Fibroblast of peridontal ligament (primary cell): ENCODE measurements around the gene SLC9A8.
A peak's percentile ranks its signal among the peaks of the same experiment; 100 is the strongest.

Experiments used
- DNase-seq: peaks from one replicate; pipeline ENCODE4 v3.0.0-alpha.2; 2010; ENCODE audit errors: extremely low read depth

Gene SLC9A8

GRCh38 chr20:49916146-49917002, 103.7 kb downstream of the SLC9A8 start:
- DNase-seq = no peak

GRCh38 chr20:49918446-49918845, 105.8 kb downstream of the SLC9A8 start:
- DNase-seq = no peak

GRCh38 chr20:49919009-49919408, 106.4 kb downstream of the SLC9A8 start:
- DNase-seq = no peak

- DNase-seq = no peak
Measured at GRCh38 chr20:49919461-49919860, 106.8 kb downstream of the SLC9A8 start.

DNA sequence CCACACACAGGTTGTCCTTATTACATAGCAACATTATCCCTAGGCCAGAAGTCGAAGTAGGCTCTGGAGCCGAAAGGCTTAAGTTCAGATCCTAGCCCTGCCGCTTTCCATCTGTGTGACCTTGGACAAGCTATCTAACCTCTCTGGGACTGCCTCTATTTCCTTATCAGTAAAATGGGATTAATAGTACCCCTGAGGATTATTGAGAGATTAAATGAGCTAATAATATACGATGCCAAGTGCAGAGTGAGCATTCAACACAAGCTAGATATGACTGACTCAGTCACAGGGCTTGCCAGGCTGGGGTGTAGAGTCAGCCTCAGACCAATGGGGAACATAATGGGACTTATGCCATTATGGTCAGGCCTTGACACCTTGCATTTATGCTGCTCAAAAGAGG, 111.6 kb downstream of the SLC9A8 start:
- DNase-seq = no peak

- DNase-seq = peak; percentile 31
Measured at GRCh38 chr20:49925901-49926454, 113.3 kb downstream of the SLC9A8 start.

DNA sequence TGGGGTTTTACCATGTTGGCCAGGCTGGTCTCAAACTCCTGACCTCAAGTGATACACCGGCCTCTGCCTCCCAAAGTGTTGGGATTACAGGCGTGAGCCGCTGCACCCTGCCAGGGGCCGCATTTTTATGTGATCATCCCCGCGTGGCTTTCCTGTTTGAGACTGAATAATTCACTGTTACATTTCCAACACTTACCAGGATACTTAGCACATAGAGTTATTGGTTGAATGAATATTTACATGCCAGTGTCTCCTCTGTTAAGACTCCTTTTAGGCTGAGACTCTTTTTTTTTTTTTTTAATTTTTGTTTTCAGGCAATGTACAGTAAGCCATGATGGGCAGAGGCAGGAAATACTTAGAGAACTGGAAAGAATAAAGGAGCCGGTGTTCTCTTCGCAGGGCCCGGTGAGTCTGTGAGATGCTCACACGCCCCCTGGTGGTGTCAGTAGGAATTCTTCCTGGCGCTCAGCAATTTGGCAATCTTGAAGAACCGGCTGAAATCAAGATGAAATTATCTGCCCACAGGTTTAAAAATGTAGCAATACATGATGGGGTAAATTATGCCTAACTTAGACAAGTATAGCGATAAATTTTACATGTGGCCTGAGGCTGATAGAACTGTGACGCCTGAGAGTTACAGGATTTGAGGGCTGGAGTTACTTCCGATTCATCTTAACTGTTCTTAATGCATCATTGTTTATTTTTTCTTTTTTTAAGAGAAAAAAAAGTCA, 115.9 kb downstream of the SLC9A8 start:
- DNase-seq = peak; percentile 92

DNA sequence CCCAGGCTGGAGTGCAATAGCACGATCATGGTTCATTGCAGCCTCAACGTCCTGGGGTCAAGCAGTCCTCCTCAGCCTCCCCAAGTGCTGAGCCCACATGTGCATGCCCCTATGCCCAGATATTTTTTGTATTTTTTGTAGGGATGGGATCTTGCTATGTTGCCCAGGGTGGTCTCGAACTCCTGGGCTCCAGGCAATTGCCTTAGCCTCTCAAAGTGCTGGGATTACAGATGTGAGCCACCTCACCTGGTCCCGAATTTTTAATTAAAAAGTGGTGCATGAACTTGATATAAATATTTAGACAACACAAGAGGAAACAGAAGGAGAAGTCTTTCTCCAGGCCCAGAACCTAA, 116.5 kb downstream of the SLC9A8 start:
- DNase-seq = no peak

DNA sequence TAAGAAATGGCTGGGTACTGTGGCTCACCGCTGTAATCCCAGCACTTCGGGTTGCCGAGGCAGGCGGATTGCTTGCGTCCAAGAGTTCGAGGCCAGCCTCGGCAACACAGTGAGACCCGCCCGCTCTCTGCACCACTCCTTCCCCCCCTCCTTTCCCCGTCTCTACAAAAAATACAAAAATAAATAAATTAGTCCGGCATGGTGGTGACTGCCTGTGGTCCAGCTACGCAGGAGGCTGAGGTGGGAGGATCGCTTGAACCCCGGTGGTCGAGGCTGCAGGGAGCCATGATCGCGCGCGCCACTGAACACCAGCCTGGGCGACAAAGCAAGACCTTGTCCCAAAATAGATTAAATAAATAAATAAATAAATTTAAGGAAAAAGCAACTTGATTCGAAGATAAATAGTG, 123.1 kb downstream of the SLC9A8 start:
- peak; percentile 21 for DNase-seq

- DNase-seq = peak; percentile 93
Measured at GRCh38 chr20:49936153-49937026, 123.8 kb downstream of the SLC9A8 start, which contains the start of gene RNF114. TSS of gene RNF114 (plus strand) at chr20:49936397. CDS start at chr20:49936413, 16 bp downstream.

DNA sequence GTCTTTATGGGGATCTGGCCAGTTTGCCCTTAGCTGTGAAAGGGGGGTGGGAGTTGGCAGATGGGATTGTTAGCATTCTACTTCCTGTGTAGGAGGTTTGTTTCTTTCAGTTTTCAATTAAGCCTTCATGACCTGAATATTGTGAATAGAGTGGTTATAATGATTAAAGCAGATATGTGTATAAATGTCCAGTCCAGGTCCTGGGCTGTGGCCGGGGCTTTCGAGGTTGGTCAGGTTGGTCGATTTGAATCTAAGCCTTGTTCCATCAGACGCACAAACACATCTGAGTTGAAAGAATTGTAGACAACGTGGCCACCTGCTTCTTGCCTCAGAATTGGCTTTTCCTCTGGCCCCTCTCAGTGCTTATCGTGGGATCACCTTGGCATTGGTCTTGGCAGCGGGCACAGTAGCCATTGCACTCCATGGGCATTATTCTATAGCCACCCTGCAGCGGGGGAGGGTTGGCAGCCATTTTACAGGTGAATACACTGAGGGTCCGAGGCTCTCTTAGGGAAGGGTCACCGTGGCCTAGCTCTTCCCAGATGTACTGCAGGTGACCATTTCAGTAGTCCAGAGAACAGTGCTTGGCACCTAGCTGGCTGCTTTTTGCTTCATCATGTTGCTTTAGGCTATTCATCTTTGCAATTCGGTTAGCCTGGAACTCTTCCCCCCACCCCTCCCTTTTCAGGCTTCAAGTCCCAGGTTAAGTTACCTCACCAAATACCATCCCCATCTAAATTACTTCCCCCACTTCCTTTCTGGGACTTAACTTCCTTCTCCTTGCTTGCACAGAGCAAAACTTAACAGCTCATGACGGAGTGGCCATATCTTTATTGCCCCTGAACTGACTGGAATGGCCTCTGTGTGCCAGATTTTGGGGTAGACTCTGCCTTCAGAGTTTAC, 124.7 kb downstream of the SLC9A8 start:
- no peak for DNase-seq

GRCh38 chr20:49938173-49939163, 125.8 kb downstream of the SLC9A8 start:
- peak; percentile 86 for DNase-seq

- no peak for DNase-seq
Measured at GRCh38 chr20:49941456-49941855, 128.8 kb downstream of the SLC9A8 start.
